ENCODE measurements around the gene ABCB8.
A peak's percentile ranks its signal among the peaks of the same experiment; 100 is the strongest.
"Not testable (repeated sequence)": the region's sequence is repeated elsewhere in the genome, so short reads cannot be mapped to it uniquely, and the experiment has no call there.

Gene ABCB8

DNA sequence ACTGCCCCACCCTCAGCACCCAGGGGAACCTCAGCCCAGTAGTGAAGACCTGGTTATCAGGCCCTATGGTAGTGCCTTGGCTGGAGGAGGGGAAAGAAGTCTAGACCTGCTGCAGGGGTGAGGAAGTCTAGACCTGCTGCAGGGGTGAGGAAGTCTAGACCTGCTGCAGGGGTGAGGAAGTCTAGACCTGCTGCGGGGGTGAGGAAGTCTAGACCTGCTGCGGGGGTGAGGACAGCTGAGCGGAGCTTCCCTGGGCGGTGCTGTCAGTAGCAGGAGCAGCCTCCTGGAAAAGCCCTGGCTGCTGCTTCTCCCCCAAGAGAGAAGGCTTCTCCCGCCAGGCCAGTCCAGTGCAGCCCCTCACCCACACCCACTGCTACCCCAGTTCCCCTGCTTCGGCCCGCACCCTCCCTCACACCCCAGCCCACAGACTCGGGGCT lies 31.2 kb upstream of the ABCB8 start:
- no peak for DNase-seq (ENCODE audit: low read depth)
- H3K4me3 ChIP-seq (ENCODE audit: low read depth, low read length), result no peak overlapping the region

DNA sequence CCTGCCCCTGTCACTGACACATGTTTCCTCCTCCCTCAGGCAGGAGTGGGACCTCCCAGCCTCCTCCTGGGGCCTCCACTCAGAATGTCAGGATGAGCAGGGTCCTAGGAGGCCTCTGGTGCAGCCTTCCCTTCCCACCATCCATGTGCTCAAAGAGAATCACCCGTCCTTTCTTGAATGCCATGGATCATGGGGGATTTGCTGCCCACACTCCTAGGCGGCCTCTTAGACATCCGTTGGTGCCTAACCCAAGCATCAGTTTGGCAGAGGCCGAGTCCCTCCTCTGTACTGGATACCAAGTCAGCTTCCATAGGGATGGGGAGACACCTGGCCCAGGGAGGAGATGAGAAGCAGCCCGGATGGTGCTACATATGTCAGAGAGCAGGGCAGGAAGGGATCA lies 30.4 kb upstream of the ABCB8 start:
- H3K4me3 ChIP-seq (ENCODE audit: low read depth, low read length), result no peak overlapping the region
- DNase-seq (ENCODE audit: low read depth), result no peak

DNA sequence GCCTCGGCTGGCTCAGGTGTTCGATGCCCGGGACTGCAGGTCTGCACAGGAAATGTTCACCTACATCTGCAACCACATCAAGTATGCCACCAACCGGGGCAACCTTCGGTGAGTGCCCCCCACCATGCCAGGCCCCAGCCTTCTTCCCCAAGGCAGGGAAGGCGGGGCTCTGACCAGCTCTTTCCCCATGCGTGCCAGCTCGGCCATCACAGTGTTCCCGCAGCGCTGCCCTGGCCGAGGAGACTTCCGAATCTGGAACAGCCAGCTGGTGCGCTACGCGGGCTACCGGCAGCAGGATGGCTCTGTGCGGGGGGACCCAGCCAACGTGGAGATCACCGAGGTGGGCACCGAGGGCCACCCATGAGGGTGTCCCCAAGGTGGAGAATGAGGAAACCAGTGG lies 29.9 kb upstream of the ABCB8 start:
- no peak overlapping the region for H3K4me3 ChIP-seq (ENCODE audit: low read depth, low read length)
- no peak for DNase-seq (ENCODE audit: low read depth)

DNA sequence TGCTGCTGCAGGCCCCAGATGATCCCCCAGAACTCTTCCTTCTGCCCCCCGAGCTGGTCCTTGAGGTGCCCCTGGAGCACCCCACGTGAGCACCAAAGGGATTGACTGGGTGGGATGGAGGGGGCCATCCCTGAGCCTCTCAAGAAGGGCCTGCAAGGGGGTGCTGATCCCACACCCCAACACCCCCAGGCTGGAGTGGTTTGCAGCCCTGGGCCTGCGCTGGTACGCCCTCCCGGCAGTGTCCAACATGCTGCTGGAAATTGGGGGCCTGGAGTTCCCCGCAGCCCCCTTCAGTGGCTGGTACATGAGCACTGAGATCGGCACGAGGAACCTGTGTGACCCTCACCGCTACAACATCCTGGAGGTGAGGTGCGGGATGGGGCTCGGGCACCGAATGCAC lies 29.2 kb upstream of the ABCB8 start:
- no peak overlapping the region for H3K4me3 ChIP-seq (ENCODE audit: low read depth, low read length)
- DNase-seq (ENCODE audit: low read depth), result no peak

DNA sequence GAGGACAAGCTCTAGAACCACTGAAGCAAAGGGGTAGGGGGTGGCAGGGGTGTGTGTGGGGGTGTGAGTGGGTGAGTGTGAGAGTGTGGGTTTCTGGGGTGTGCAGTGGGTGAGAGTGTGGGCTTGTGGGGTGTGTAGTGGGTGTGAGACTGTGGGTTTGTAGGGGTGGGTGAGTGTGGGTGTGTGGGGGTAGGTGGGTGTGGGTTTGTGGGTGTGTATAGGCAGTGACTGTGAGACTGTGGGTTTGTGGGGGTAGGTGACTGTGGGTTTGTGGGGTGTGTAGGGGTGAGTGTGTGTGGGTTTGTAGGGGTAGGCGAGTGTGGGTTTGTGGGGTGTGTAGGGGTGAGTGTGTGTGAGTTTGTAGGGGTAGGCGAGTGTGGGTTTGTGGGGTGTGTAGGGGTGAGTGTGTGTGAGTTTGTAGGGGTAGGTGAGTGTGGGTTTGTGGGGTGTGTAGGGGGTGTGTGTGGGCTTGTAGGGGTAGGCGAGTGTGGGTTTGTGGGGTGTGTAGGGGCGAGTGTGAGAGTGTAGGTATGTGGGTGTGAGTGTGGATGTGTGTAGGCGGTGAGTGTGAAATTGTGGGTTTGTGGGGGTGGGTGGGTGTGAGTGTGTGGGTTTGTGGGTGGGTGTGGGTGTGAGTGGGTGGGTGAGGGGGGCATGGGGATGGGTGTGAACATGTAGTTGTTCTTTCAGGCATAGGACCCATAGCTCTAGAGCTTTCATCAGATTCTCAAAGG lies 28.6 kb upstream of the ABCB8 start:
- no peak overlapping the region for H3K4me3 ChIP-seq (ENCODE audit: low read depth, low read length)
- no peak for DNase-seq (ENCODE audit: low read depth)

DNA sequence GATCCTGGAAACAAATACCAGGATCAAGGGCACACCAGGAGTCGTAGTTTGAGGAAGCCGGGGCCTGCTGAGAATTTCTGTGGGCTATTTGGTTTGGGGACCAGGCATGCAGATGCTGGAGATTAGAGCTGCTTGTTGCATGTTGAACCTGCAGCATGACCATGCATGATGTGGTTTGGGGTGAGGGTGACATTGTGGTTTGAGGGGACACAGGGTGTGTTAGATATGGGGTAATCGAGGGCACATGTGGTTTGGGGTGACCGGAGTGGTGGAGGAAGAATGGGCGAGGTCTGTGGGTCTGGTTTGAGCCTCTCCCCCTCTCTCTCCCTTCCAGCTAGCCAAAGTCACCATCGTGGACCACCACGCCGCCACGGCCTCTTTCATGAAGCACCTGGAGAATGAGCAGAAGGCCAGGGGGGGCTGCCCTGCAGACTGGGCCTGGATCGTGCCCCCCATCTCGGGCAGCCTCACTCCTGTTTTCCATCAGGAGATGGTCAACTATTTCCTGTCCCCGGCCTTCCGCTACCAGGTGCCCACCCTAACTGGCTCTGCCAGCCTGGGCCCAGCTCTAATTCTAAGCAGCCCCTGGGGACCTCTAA lies 27.3 kb upstream of the ABCB8 start:
- DNase-seq (ENCODE audit: low read depth), result no peak
- H3K4me3 ChIP-seq (ENCODE audit: low read depth, low read length), result no peak overlapping the region

DNA sequence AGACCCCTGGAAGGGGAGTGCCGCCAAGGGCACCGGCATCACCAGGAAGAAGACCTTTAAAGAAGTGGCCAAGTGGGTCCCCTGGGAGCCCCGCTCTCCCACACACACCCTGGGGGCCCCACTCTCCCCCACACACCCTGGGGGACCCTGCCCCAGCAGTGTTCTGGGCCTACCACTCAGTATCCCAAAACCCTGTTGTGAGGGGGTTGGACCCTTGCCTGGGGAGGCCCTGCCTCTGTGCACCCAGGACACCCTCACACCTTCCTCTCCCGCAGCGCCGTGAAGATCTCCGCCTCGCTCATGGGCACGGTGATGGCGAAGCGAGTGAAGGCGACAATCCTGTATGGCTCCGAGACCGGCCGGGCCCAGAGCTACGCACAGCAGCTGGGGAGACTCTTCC lies 26.7 kb upstream of the ABCB8 start:
- H3K4me3 ChIP-seq (ENCODE audit: low read depth, low read length), result no peak overlapping the region
- no peak for DNase-seq (ENCODE audit: low read depth)

DNA sequence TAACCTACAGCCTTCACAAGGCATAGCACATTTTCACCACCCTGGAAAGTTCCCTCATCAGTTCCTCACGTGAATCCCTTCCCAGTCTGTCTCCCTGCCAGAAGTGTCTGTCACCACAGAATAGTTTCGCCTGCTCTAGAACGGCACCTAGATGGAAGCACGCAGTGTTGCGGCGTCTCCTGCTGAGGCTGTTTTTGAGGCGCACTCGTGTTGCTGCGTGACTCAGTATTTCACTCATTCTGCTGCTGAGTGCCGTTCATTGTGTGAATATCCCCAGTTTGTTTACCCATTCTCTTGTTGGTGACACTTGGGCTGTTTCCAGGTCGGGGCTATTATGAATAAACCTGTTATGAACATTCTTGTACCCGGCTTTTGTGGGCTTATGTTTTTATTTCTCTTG lies 24.7 kb upstream of the ABCB8 start:
- no peak overlapping the region for H3K4me3 ChIP-seq (ENCODE audit: low read depth, low read length)
- no peak for DNase-seq (ENCODE audit: low read depth)

DNA sequence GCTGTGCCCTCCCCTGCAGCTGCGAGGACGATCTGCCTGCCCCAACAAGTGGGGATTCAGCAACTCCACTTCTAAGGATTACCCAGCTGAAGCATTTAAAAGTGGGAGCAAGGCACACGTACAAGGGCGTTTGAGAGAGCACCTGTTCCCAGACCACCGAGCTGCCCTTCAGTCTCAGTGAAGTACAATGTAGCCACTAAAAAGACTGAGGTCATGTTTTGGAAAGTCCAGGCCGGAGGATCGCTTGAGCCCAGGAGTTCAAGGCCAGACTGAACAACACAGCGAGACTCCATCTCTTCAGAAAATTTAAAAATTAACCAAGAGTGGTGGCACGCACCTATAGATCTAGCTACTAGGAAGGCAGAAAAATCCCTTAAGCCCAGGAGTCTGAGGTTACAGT lies 22.7 kb upstream of the ABCB8 start:
- no peak overlapping the region for H3K4me3 ChIP-seq (ENCODE audit: low read depth, low read length)
- DNase-seq (ENCODE audit: low read depth), result no peak

DNA sequence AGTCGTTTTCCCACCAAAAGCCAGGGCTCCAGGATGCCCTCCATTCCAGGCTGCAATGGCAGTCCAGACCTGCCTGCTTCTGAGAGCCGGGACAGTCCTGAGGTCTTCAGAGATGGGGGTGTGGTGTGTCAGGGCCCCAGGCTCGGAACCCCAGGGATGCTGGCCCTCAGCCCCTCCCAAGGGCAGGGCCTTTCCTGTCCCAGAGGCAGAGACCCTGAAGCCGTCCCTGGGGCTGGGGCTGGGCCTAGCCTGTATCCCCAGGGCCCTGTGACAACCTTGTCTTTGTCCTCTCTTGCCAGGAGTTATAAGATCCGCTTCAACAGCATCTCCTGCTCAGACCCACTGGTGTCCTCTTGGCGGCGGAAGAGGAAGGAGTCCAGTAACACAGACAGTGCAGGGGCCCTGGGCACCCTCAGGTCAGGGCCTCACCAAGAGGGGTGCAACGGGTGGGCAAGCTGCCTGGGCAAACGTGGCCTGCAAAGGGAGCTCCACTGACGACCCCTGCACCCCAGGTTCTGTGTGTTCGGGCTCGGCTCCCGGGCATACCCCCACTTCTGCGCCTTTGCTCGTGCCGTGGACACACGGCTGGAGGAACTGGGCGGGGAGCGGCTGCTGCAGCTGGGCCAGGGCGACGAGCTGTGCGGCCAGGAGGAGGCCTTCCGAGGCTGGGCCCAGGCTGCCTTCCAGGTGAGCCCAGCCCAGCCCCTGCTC lies 21.5 kb upstream of the ABCB8 start:
- DNase-seq (ENCODE audit: low read depth), result no peak
- H3K4me3 ChIP-seq (ENCODE audit: low read depth, low read length), result no peak overlapping the region

DNA sequence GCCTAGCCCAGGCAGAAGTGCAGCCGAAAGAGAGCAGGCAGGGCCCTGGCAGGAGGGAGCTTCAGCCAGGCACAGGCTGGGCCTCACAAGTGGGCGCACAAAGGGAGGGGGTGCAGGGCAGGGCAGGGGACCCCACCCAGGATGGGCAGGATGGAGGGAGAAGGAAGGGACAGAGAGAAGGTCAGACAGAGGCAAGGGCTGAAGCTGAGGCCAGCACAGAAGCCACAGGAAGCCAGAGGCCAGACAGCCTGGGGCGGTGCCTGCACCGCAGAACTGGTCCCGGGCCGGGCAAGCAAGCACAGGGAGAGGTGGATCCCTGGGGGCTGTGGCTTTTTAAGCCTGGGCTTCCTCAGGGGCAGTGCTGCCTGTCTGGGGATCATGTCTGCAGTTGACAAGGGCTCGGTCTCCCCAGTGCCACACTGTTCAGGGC lies 20.8 kb upstream of the ABCB8 start:
- DNase-seq (ENCODE audit: low read depth), result no peak
- no peak overlapping the region for H3K4me3 ChIP-seq (ENCODE audit: low read depth, low read length)

DNA sequence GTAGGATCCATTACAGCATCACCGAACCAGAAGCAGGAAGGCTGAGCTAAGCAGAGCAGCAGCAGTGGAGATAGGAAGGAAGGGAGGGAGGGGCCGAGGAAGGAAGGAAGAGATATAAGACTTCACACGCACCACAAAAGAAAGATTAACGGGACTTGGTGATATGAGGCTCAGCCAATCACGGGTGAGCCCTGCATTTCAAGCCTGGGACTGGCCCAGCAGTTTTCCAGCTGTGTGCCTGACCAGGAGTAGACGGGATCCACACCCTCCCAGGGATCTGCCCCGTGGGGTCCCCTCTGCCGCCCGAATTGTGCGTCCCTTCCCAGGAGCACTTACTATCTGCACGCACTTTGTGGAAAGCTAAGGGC lies 20.1 kb upstream of the ABCB8 start:
- H3K4me3 ChIP-seq (ENCODE audit: low read depth, low read length), result no peak overlapping the region
- no peak for DNase-seq (ENCODE audit: low read depth)

DNA sequence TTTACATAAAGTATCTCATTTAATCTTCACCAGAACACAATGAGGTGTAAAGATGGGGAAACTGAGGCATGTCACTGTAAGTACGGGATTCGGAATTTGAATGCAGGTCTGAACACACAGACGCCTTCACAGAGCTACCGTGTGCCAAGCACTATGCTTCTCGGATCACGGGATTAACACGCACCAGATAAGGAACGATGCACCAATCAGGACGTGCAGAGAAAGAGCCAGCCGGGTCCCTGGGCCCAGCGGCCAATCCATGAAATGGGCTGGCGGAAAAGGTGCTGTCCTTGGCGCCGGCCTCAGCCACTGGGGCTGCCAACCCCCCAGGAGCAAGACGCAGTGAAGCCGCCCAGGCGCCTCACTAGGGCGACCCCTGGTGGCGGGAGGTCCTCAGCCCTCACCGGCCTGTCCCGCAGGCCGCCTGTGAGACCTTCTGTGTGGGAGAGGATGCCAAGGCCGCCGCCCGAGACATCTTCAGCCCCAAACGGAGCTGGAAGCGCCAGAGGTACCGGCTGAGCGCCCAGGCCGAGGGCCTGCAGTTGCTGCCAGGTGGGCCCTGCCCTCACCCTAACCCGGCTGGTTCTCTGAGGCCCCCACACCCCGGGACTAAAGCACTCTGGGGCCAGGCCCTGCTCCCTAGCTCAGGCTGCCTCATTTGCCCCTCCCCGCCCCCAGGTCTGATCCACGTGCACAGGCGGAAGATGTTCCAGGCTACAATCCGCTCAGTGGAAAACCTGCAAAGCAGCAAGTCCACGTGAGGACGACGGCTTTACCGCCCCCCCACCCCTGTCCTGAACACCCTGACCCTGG lies 19.5 kb upstream of the ABCB8 start:
- no peak for DNase-seq (ENCODE audit: low read depth)
- peak overlapping the region; percentile 21 for H3K4me3 ChIP-seq (ENCODE audit: low read depth, low read length)

DNA sequence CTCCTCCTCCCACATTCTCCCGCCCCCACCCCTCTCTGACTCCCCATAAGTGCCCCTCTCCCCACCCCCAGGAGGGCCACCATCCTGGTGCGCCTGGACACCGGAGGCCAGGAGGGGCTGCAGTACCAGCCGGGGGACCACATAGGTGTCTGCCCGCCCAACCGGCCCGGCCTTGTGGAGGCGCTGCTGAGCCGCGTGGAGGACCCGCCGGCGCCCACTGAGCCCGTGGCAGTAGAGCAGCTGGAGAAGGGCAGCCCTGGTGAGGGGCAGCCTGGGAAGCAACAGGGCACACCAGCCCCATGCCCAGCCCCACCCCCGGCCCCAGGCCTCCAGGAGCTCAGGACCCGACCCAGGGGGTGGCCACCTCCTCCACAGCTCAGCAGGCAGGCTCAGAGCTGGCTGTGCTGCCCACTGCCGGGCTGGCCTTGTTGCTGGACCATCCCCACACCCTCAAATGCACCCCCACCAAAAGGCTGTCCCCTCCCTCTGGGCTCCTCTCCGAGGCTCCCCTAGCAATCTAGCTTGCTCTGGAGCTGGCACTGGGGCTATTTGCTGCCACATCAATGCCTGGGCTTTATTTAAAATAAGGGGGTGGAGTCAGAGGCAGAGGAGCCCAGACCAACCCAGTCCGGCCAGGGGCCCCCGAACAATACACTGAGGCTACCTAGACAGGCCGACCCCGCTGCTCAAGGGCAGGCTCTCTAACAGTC lies 18.8 kb upstream of the ABCB8 start:
- no peak overlapping the region for H3K4me3 ChIP-seq (ENCODE audit: low read depth, low read length)

DNA sequence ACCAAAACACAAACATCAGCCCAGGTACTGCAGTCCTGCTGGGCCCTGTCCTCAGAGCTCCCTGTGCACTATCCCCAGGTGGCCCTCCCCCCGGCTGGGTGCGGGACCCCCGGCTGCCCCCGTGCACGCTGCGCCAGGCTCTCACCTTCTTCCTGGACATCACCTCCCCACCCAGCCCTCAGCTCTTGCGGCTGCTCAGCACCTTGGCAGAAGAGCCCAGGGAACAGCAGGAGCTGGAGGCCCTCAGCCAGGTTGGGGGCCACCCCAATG lies 18.3 kb upstream of the ABCB8 start:
- no peak overlapping the region for H3K4me3 ChIP-seq (ENCODE audit: low read depth, low read length)
- no peak for DNase-seq (ENCODE audit: low read depth)

More for the DNA sequence above, 18.8 kb upstream of the ABCB8 start:
- DNase-seq (ENCODE audit: low read depth), result no peak

DNA sequence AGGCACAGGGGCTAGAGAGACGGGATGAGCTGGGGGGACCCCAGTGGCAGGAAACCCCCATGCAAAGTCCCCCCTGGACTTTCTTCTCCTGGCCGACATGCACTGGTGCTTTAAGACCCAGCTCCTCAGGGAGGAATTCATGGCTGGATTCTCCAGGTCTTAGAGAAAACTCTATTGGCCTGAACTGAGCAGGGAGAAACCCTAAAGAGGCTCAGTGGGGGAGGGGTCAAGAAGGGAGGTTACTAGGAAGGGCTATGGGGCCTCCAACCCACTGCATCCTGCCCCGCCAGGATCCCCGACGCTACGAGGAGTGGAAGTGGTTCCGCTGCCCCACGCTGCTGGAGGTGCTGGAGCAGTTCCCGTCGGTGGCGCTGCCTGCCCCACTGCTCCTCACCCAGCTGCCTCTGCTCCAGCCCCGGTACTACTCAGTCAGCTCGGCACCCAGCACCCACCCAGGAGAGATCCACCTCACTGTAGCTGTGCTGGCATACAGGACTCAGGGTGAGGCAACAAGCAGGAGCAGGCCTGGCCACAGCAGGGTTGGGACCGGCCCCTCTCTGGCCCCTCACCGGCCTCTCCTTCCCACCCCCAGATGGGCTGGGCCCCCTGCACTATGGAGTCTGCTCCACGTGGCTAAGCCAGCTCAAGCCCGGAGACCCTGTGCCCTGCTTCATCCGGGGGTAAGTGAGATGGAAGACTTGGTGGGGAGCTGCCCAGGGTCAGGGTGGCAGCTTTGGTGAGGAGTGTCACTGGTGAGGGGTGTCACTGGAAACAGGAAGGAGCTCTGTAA lies 17.7 kb upstream of the ABCB8 start:
- DNase-seq (ENCODE audit: low read depth), result no peak
- H3K4me3 ChIP-seq (ENCODE audit: low read depth, low read length), result peak overlapping the region; percentile 11

DNA sequence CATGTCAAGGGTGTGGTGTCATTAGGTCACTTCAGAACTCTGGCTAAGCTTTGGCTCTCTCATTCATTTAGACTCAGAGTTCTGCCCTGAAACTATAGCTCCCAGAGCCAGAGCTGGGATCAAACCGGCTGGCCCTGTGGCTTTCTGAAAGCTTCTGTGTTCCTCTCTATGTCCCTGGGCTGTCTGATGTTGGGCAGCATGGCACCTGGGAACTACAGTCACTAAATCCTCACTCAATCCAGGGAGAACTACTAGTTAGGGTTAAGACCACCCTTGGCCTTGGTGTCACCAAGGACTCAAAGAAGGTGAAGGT lies 17.2 kb upstream of the ABCB8 start:
- no peak for DNase-seq (ENCODE audit: low read depth)
- H3K4me3 ChIP-seq (ENCODE audit: low read depth, low read length), result no peak overlapping the region

DNA sequence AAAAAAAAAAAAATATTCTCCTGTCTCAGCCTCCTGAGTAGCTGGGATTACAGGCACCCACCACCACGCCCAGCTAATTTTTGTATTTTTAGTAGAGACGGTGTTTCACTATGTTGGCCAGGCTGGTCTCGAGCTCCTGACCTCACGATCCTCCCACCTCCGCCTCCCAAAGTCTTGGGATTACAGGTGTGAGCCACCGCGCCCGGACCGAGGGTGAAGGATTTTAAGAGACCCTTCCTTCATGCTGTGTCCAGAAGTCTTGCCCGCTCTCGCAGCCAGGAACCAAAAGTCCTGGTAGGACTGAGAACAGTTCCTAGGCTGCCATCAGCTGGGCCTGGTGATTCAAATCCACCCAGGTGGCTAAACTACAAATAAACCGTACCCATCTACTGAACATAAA lies 16.6 kb upstream of the ABCB8 start:
- DNase-seq (ENCODE audit: low read depth); H3K4me3 ChIP-seq (ENCODE audit: low read depth, low read length): not testable (repeated sequence)

DNA sequence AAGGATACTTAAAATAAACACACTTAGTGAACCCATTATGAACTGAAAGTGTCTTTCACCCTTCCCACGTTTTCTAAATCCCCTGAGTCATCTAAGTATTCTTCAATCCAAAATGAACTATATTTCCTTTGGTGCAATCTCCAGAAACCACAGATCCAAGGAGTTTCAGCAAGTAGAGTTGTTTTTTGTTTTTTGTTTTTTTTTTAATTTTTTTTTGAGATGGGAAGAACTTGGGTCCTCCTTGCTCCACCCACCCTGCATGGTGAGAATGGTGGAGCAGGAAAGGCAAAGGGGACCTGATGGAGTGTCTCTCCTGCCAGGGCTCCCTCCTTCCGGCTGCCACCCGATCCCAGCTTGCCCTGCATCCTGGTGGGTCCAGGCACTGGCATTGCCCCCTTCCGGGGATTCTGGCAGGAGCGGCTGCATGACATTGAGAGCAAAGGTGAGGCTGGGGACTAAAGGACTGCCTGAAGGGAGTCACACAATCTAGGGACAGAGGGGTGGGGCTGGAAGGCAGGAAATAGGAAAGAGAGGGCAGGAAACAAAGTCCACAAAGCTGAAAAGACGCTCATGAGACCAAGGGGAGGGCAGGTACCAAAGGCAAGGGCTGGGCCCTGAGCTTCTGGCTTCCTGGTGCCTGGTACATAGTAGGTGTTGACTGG lies 16.1 kb upstream of the ABCB8 start:
- H3K4me3 ChIP-seq (ENCODE audit: low read depth, low read length), result no peak overlapping the region
- no peak for DNase-seq (ENCODE audit: low read depth)
